SH-SY5Y (cell line): ENCODE data around the gene RNU1-2.

ENCODE experiments used
- GATA2 ChIP-seq: IDR thresholded peaks from 2 replicates; pipeline ENCODE4 v1.6.1; 2011; ENCODE audit warnings: mild to moderate bottlenecking, low read depth, low read length
- GATA3 ChIP-seq: IDR thresholded peaks from 2 replicates; pipeline ENCODE4 v1.6.1; 2011; ENCODE audit warnings: low read depth, mild to moderate bottlenecking, low read length, moderate library complexity

DNA sequence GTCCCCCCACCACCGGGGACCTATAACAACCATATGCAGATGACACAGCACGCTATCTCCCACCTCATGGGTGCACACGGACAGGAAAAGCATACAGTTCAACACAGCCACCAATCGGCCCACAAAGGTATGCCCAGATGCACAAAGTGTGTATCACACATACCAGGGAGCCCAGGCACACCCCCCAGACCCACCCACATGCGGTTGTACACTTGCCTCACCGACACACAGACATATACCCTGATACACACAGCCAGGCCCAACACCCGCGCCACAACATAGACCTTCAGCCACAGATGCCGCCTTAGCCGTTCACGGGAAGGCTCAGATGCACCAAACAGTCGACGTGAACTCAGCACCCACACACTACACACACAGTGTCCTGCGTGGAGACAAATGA is 31.5 kb downstream of the RNU1-2 start:
- TF ChIP-seq GATA2 (no peak), GATA3 (no peak)
